ENCODE measurements around the gene UCK1.
"Not testable (repeated sequence)": the region's sequence is repeated elsewhere in the genome, so short reads cannot be mapped to it uniquely, and the experiment has no call there.

The UCK1 gene

GRCh38 chr9:131554087-131554842 lies 23.2 kb upstream of the UCK1 start:
- DNase-seq, result no peak

GRCh38 chr9:131552030-131552429 lies 21.0 kb upstream of the UCK1 start:
- DNase-seq, result no peak

- DNase-seq, result not testable (repeated sequence)
Observed at GRCh38 chr9:131550465-131550864, 19.4 kb upstream of the UCK1 start.

- DNase-seq, result not testable (repeated sequence)
Observed at GRCh38 chr9:131549186-131549585, 18.1 kb upstream of the UCK1 start.

- DNase-seq, result peak; percentile 12
Observed at GRCh38 chr9:131546336-131547084, 15.4 kb upstream of the UCK1 start.

- DNase-seq, result no peak
Observed at GRCh38 chr9:131545786-131546335, 14.8 kb upstream of the UCK1 start.

GRCh38 chr9:131545003-131545785 lies 14.1 kb upstream of the UCK1 start, which contains the start of gene PRRT1B:
Gene PRRT1B (plus strand): TSS chr9:131545523. CDS start chr9:131545616, 93 bp downstream.
- no peak for DNase-seq

GRCh38 chr9:131543141-131543540 lies 12.1 kb upstream of the UCK1 start:
- no peak for DNase-seq

- no peak for DNase-seq
Observed at GRCh38 chr9:131539223-131539923, 8.3 kb upstream of the UCK1 start.

GRCh38 chr9:131537946-131538345 lies 6.9 kb upstream of the UCK1 start:
- DNase-seq, result no peak

GRCh38 chr9:131534721-131535237 lies 3.7 kb upstream of the UCK1 start:
- no peak for DNase-seq

GRCh38 chr9:131530546-131530919 lies 530 bp downstream of the UCK1 start:
- DNase-seq, result peak; percentile 54

- DNase-seq, result no peak
Observed at GRCh38 chr9:131529597-131530545, 1.2 kb downstream of the UCK1 start.

- no peak for DNase-seq
Observed at GRCh38 chr9:131528886-131529505, 2.1 kb downstream of the UCK1 start.

GRCh38 chr9:131528186-131528585 lies 2.9 kb downstream of the UCK1 start:
- DNase-seq, result no peak

GRCh38 chr9:131525643-131526565 lies 5.2 kb downstream of the UCK1 start:
- no peak for DNase-seq

GRCh38 chr9:131524665-131525315 lies 6.3 kb downstream of the UCK1 start:
- no peak for DNase-seq
